IPS-11a (cell line): ENCODE data around the gene MOCOS.

Experiments
- H3K4me3 ChIP-seq: one replicate; pipeline ENCODE4 v1.5.1; 2013; ENCODE audit warnings: low read depth, low read length, control low read depth

The MOCOS gene

GRCh38 chr18:36262971-36263370 lies 75.7 kb downstream of the MOCOS start:
- no peak overlapping the region for H3K4me3 ChIP-seq

- H3K4me3 ChIP-seq = no peak overlapping the region
Measured at GRCh38 chr18:36264283-36264682, 77.0 kb downstream of the MOCOS start.

GRCh38 chr18:36265015-36265414 lies 77.7 kb downstream of the MOCOS start:
- H3K4me3 ChIP-seq = no peak overlapping the region

- no peak overlapping the region for H3K4me3 ChIP-seq
Measured at GRCh38 chr18:36269157-36269556, 81.9 kb downstream of the MOCOS start.

GRCh38 chr18:36271153-36271552 lies 83.9 kb downstream of the MOCOS start:
- no peak overlapping the region for H3K4me3 ChIP-seq

GRCh38 chr18:36273347-36273746 lies 86.0 kb downstream of the MOCOS start:
- H3K4me3 ChIP-seq = no peak overlapping the region

- no peak overlapping the region for H3K4me3 ChIP-seq
Measured at GRCh38 chr18:36274083-36274715, 86.9 kb downstream of the MOCOS start.

- no peak overlapping the region for H3K4me3 ChIP-seq
Measured at GRCh38 chr18:36275561-36275960, 88.3 kb downstream of the MOCOS start.

- no peak overlapping the region for H3K4me3 ChIP-seq
Measured at GRCh38 chr18:36279001-36279400, 91.7 kb downstream of the MOCOS start.

GRCh38 chr18:36281936-36282335 lies 94.6 kb downstream of the MOCOS start:
- no peak overlapping the region for H3K4me3 ChIP-seq

- no peak overlapping the region for H3K4me3 ChIP-seq
Measured at GRCh38 chr18:36283448-36283847, 96.2 kb downstream of the MOCOS start.

GRCh38 chr18:36284268-36284667 lies 97.0 kb downstream of the MOCOS start:
- no peak overlapping the region for H3K4me3 ChIP-seq

GRCh38 chr18:36284671-36285295 lies 97.5 kb downstream of the MOCOS start:
- H3K4me3 ChIP-seq = no peak overlapping the region

GRCh38 chr18:36287653-36288052 lies 100.4 kb downstream of the MOCOS start:
- no peak overlapping the region for H3K4me3 ChIP-seq

GRCh38 chr18:36288689-36289088 lies 101.4 kb downstream of the MOCOS start:
- no peak overlapping the region for H3K4me3 ChIP-seq

GRCh38 chr18:36294031-36294430 lies 106.7 kb downstream of the MOCOS start:
- no peak overlapping the region for H3K4me3 ChIP-seq

GRCh38 chr18:36295214-36295613 lies 107.9 kb downstream of the MOCOS start:
- H3K4me3 ChIP-seq = no peak overlapping the region

GRCh38 chr18:36295880-36296301 lies 108.6 kb downstream of the MOCOS start:
- H3K4me3 ChIP-seq = no peak overlapping the region

GRCh38 chr18:36296650-36297416 lies 109.5 kb downstream of the MOCOS start:
- H3K4me3 ChIP-seq = peak overlapping the region; percentile 45

- H3K4me3 ChIP-seq = peak within 1 kb of the TSS; percentile 55
Measured at GRCh38 chr18:36297417-36298125, 110.3 kb downstream of the MOCOS start, which contains the start of gene FHOD3. Gene FHOD3 (plus strand): TSS chr18:36297713. CDS start chr18:36297836, 123 bp downstream.

GRCh38 chr18:36298126-36298741 lies 110.9 kb downstream of the MOCOS start:
- H3K4me3 ChIP-seq = peak overlapping the region; percentile 55
